NCI-H510A treated with DMSO at 0.1 percent for 48 hours (cell line): ENCODE results near the gene PDZD2.
"Not testable (repeated sequence)": the region's sequence is repeated elsewhere in the genome, so short reads cannot be mapped to it uniquely, and the experiment has no call there.

ENCODE experiments used
- DNase-seq: peaks from one replicate; lab custom pipeline; 2025; lab: John Stamatoyannopoulos, UW

Gene PDZD2

GRCh38 chr5:32014096-32014745 is 375.3 kb downstream of the PDZD2 start:
- no peak for DNase-seq

- DNase-seq, result not testable (repeated sequence)
Observed at GRCh38 chr5:32015262-32015661, 376.3 kb downstream of the PDZD2 start.

DNA sequence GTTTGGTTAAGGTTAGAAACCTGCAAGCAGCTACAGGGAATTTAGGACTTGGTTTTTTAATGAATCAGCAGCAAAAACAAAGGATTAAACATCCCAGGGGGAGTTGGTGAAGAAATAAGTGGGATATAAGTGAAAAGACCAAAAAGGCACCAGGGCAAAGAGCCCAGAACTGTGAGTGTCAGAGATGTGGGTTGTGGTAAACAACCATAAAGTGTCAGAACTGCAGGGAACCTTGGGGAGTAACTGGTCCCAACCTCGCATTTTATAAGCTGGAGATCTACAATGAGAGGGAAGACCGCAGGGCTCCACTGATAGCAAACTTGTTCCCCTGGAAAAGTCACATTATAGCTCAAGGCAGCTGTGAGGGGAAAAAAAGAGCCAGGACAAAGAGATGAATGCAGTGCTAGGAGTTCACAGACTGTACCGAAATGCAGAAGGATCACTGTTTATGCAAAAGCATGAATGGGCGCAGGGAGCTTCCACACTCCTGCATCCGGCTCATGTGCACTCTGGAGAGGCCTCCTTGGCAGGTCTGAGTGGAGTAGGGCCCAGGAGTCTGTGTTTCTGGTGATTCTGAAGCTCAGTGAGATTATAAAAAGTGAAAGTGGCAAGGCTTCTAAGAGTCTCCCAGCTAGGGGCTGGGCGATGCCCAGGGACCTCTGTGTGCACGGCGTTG is 378.9 kb downstream of the PDZD2 start:
- no peak for DNase-seq

GRCh38 chr5:32018476-32019436 is 379.8 kb downstream of the PDZD2 start:
- no peak for DNase-seq

DNA sequence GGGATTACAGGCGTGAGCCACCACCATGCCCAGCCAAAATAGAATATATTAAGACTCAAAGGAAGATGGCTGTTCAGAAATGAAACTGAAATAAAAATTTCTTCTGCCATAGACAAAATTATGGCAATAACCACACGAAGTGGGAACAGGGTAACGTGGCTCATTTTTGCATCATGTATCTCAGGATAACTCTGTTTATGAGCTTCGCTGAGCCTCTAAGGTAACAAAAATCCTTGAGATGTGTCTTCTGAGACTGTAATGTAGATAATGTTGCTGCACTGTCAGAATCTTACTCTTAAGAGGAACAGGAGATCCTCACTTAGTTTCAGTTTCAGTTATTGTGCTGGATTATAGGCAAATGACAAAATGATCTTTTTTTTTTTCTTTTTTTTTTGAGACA is 381.3 kb downstream of the PDZD2 start:
- no peak for DNase-seq

DNA sequence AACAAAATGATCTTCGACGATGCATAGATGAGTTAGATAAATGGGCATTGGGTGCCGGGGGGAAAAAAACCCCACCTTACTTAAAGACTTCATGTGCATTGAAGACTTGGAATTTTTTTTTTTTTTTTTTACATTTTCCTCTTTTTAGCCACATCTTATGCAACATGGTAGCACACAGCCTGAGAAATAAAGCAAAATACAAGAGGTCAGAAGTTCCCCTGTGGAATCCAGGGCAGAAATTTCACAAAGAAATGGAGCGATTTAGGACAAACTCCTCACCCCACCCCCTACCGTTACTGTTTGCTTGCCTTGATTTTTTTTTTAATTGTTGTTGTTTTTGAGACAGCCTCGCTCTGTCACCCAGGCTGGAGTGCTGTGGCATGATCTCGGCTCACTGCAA is 382.0 kb downstream of the PDZD2 start:
- no peak for DNase-seq

DNA sequence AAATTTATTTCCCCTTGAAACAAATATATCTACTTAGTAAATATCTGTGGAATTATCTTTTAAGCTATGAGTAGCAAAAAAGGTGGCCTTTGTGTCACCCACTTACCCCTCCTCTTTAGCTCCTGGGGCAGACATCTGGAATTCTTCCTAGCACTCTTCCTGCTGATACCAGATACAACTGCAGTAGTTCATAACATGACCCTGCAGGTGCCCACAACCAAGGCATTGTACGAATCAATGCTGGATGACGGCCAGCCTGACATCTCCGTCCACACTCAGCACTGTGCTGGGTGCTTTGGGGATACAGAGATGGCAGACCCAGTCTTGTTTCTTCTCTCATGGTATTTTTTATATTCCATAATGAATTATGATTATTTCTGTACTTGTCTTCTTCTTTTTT is 382.8 kb downstream of the PDZD2 start:
- no peak for DNase-seq

GRCh38 chr5:32022638-32023037 is 383.7 kb downstream of the PDZD2 start:
- DNase-seq, result no peak

DNA sequence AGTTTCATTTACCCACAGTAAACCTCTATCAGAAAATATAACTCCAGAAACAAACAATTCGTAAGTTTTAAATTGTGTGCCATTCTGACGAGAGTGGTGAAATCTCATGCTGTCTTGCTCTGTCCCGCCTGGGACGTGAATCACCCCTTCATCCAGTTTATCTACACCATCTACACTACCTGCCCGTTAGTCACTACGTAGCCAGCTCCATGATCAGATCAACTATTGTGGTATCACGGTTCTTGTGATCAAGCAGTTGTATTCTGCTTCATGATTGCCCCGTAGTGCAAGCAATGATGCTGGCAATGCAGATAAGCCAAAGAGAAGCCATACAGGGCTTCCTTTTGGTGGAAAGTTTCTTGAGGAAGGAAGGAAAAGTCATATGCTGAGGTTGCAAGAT is 384.9 kb downstream of the PDZD2 start:
- DNase-seq, result no peak

DNA sequence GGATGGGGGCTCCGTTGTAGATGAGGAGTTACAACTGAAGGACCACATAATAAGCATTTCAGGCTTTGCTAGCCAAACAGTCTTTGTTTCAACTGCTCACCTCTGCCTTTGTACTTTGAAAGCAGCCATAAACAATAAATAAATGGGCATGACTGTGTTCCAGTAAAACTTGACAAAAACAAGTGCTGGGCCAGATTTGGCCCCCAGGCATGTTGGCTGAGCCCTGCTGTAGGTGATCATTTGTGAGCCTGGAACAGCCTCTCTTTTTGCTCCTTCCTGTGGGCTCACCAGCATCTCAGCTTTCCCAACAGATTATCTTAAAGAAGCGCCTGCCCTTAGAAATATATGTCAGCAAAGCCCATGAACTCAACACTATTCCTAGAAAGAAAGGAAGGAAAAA is 385.8 kb downstream of the PDZD2 start:
- no peak for DNase-seq

- no peak for DNase-seq
Observed at GRCh38 chr5:32027093-32027716, 388.3 kb downstream of the PDZD2 start.

GRCh38 chr5:32027717-32028458 is 389.0 kb downstream of the PDZD2 start:
- no peak for DNase-seq

DNA sequence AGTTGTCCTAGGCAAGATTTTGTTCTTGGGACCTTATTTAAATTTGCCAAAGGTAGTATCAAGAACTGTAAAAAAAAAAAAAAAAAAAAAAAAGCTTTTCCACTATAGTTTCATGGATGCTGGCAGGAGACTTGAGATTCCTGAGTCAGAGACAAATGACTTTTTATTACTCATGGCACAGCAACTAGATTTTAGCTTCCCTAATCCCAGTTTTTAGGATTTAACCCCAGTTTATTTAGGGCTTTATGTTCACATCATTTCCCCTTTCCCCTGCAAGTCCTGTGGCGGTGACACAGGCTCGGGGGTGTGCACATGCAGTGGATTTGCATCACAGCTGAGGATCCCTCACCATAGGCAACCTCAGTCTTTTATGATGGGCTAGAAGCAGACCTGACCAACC is 390.3 kb downstream of the PDZD2 start:
- no peak for DNase-seq

DNA sequence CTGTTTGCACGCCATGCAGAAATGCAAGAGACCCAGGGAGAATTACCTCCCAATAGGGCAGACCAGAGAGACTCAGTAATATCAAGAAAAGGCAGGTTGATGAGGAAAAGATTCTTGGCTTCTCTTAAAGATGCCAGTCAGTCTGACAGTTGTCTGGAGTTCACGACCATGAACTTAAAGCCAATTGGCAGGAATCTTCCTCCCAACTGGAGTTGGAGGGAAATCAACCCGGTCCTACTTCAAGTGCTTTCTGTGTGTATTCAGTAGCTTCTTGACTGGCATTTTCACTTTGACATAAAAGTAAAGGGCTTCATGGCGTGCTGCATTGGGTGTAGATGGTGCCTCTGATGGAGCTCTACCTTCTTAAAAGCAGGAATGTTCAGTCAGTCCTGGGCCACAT is 390.9 kb downstream of the PDZD2 start:
- DNase-seq, result no peak

DNA sequence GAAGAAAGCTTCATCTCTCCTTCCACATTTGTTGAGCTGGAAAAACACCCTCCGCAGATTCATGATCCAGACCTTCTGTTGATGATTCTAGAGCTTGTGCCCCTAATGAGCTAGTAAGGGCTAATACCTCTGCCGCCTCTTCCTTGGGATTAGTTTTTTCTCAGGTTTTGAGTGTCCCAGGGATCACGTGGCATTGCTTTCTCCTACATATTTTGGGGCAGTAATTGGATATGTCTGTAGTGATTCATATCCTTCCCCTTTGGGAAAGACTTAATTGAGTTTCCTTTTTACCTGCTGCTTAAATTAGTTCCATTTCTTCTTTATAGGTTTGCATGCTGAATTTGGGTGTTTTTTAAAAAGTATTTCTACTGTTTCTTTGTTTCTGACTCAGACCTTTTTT is 391.3 kb downstream of the PDZD2 start:
- DNase-seq, result no peak

GRCh38 chr5:32030686-32031085 is 391.8 kb downstream of the PDZD2 start:
- DNase-seq, result no peak

GRCh38 chr5:32031089-32031488 is 392.2 kb downstream of the PDZD2 start:
- DNase-seq, result no peak

DNA sequence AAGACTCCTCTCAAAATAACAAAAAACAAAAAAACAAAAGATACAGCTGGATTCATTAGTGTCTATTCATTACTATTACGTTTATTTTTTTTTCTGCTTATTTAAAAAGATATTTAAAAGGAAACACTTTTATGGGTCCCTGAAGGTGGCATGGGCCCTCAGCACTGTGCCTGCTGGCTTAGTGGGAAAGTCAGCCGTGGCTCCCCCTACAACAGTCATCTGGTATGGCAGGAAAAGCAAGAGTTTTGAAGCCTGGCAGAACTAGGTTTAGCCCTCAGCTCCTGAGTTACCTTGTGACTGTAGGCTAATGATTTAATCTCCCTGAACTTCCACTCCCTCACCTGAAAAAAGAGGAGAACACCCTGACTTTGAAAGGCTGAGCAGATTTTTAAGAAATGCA is 399.6 kb downstream of the PDZD2 start:
- DNase-seq, result no peak

- not testable (repeated sequence) for DNase-seq
Observed at GRCh38 chr5:32039133-32039532, 400.2 kb downstream of the PDZD2 start.

DNA sequence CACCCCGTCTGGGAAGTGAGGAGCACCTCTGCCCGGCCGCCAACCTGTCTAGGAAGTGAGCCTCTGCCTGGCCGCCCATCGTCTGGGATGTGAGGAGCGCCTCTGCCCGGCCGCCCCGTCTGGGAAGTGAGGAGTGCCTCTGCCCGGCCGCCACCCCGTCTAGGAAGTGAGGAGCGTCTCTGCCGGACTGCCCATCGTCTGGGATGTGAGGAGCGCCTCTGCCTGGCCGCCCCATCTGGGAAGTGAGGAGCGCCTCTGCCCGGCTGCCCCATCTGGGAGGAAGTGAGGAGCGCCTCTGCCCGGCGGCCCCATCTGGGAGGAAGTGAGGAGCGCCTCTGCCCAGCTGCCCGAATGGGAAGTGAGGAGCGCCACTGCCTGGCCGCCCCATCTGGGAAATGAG is 400.7 kb downstream of the PDZD2 start:
- DNase-seq, result not testable (repeated sequence)

DNA sequence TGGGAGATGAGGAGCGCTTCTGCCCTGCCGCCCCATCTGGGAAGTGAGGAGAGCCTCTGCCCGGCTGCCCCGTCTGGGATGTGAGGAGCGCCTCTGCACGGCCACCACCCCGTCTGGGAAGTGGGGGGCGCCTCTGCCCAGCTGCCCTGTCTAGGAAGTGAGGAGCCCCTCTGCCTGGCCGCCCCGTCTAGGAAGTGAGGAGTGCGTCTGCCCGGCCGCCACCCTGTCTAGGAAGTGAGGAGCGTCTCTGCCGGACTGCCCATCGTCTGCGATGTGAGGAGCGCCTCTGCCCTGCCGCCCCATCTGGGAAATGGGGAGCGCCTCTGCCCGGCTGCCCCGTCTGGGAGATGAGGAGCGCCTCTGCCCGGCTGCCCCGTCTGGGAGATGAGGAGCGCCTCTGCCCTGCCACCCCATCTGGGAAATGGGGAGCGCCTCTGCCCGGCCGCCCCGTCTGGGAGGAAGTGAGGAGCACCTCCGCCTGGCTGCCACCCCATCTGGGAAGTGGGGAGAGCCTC is 401.3 kb downstream of the PDZD2 start:
- not testable (repeated sequence) for DNase-seq
